ENCODE measurements around the gene UXT.
A peak's percentile ranks its signal among the peaks of the same experiment; 100 is the strongest.

The UXT gene

DNA sequence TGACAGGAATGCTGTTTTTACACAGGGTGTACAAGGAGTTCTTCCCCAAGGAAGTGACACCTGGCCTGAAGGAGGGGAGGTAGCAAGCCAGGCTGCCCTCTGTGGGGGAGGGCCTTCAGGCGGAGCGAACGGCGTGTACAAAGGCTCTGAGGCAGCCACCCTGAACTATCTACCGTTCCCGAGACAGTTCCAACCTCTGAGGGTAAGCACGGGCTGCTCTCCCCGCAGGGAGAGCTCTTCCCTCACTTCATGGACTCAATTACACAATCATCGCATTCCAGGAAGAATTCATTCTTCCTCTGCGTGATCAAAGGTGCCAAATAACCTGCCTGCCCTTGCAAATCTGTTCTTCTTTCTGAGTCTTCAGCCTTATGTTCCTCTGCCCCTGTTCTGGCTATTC lies 13.4 kb downstream of the UXT start:
- ATAC-seq, result no peak
- TF ChIP-seq, protein P1, sequence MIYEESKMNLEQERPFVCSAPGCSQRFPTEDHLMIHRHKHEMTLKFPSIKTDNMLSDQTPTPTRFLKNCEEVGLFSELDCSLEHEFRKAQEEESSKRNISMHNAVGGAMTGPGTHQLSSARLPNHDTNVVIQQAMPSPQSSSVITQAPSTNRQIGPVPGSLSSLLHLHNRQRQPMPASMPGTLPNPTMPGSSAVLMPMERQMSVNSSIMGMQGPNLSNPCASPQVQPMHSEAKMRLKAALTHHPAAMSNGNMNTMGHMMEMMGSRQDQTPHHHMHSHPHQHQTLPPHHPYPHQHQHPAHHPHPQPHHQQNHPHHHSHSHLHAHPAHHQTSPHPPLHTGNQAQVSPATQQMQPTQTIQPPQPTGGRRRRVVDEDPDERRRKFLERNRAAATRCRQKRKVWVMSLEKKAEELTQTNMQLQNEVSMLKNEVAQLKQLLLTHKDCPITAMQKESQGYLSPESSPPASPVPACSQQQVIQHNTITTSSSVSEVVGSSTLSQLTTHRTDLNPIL (CRISPR knock-in tag; IDR thresholded peaks at IDR 0.05; ENCODE audit: low read depth), result no peak
- TF ChIP-seq ZNF70 (CRISPR knock-in tag; IDR thresholded peaks at IDR 0.05) (no peak), ZC3H10 (CRISPR knock-in tag; IDR thresholded peaks at IDR 0.05) (no peak), ESRRG (CRISPR knock-in tag; IDR thresholded peaks at IDR 0.05) (no peak), TCF4 (CRISPR knock-in tag; IDR thresholded peaks at IDR 0.05; ENCODE audit: borderline replicate concordance) (no peak), GLIS3 (CRISPR knock-in tag; IDR thresholded peaks at IDR 0.05) (no peak), SNAI2 (CRISPR knock-in tag; IDR thresholded peaks at IDR 0.05) (no peak), ISL1 (CRISPR knock-in tag; IDR thresholded peaks at IDR 0.05) (no peak), ARNTL (CRISPR knock-in tag; IDR thresholded peaks at IDR 0.05; ENCODE audit: borderline replicate concordance, low read depth) (no peak), ZFP30 (CRISPR knock-in tag; IDR thresholded peaks at IDR 0.05) (no peak), OSR1 (CRISPR knock-in tag; IDR thresholded peaks at IDR 0.05) (no peak), ZFP3 (CRISPR knock-in tag; IDR thresholded peaks at IDR 0.05) (no peak)
- TF ChIP-seq, protein P2, sequence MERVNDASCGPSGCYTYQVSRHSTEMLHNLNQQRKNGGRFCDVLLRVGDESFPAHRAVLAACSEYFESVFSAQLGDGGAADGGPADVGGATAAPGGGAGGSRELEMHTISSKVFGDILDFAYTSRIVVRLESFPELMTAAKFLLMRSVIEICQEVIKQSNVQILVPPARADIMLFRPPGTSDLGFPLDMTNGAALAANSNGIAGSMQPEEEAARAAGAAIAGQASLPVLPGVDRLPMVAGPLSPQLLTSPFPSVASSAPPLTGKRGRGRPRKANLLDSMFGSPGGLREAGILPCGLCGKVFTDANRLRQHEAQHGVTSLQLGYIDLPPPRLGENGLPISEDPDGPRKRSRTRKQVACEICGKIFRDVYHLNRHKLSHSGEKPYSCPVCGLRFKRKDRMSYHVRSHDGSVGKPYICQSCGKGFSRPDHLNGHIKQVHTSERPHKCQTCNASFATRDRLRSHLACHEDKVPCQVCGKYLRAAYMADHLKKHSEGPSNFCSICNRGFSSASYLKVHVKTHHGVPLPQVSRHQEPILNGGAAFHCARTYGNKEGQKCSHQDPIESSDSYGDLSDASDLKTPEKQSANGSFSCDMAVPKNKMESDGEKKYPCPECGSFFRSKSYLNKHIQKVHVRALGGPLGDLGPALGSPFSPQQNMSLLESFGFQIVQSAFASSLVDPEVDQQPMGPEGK (CRISPR knock-in tag; IDR thresholded peaks at IDR 0.05; ENCODE audit: borderline replicate concordance), result no peak
- TF ChIP-seq, protein P3, sequence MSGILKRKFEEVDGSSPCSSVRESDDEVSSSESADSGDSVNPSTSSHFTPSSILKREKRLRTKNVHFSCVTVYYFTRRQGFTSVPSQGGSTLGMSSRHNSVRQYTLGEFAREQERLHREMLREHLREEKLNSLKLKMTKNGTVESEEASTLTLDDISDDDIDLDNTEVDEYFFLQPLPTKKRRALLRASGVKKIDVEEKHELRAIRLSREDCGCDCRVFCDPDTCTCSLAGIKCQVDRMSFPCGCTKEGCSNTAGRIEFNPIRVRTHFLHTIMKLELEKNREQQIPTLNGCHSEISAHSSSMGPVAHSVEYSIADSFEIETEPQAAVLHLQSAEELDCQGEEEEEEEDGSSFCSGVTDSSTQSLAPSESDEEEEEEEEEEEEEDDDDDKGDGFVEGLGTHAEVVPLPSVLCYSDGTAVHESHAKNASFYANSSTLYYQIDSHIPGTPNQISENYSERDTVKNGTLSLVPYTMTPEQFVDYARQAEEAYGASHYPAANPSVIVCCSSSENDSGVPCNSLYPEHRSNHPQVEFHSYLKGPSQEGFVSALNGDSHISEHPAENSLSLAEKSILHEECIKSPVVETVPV (CRISPR knock-in tag; IDR thresholded peaks at IDR 0.05), result no peak

DNA sequence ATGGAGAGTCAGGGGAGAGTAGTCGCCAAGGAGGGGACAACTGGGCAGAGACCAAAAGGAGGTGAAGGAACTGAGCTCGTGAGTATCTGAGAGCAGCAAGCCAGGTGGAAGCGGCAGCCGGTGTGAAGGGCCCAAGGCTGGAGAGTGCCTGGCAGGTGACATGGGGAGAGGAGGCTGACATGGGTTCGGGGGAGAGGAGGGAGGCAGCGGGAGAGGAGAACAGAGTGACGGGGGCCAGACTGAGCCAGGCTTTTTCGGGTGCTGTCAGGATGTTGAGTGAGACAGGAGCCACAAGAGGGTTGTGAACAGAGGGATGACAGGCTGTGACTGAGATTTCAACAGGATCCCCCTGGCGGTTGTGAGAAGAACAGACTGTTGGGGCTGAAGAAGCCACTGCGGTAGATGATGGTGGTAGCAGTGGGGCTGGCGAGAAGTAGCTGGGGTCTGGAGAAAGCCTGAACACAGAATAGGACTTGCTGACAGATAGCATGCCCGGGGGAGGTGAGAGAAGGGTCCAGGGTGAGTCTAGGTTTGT lies 14.4 kb downstream of the UXT start:
- peak; percentile 91 for ATAC-seq
- TF ChIP-seq RARB (CRISPR knock-in tag; IDR thresholded peaks at IDR 0.05), result no peak
- no peak for TF ChIP-seq BACH2 (CRISPR knock-in tag; IDR thresholded peaks at IDR 0.05; ENCODE audit: borderline replicate concordance)
- no peak for TF ChIP-seq TOX (CRISPR knock-in tag; IDR thresholded peaks at IDR 0.05; ENCODE audit: borderline replicate concordance)

DNA sequence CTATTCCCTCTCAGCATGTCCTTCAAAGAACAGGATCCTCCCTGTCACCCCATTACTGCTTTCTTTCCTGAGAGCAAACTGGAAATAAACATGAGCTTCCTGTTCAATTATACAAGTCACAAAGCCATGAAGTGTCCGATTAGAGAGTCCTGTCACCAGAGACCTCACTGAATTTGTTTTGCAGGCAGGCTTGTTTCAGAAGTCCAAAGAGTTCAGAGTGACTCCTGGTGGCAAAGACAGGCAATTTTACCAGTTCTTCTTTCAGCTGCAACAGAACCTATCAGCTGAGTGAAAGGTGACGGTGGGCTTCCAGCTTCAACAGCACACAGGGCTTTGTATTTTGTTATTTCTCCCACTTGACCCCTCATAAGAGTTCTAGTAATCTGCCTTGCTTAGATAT lies 15.1 kb downstream of the UXT start:
- ATAC-seq, result peak; percentile 76
- no peak for TF ChIP-seq ZNF565 (CRISPR knock-in tag; conservative IDR thresholded peaks at IDR 0.05; ENCODE audit: low read depth)
- no peak for TF ChIP-seq ZFP30 (CRISPR knock-in tag; IDR thresholded peaks at IDR 0.05)
- TF ChIP-seq, protein P2 (CRISPR knock-in tag; IDR thresholded peaks at IDR 0.05; ENCODE audit: borderline replicate concordance), result no peak
- TF ChIP-seq SNAI2 (CRISPR knock-in tag; IDR thresholded peaks at IDR 0.05), result no peak
- no peak for TF ChIP-seq ARNTL (CRISPR knock-in tag; IDR thresholded peaks at IDR 0.05; ENCODE audit: borderline replicate concordance, low read depth)
- TF ChIP-seq, protein P4, sequence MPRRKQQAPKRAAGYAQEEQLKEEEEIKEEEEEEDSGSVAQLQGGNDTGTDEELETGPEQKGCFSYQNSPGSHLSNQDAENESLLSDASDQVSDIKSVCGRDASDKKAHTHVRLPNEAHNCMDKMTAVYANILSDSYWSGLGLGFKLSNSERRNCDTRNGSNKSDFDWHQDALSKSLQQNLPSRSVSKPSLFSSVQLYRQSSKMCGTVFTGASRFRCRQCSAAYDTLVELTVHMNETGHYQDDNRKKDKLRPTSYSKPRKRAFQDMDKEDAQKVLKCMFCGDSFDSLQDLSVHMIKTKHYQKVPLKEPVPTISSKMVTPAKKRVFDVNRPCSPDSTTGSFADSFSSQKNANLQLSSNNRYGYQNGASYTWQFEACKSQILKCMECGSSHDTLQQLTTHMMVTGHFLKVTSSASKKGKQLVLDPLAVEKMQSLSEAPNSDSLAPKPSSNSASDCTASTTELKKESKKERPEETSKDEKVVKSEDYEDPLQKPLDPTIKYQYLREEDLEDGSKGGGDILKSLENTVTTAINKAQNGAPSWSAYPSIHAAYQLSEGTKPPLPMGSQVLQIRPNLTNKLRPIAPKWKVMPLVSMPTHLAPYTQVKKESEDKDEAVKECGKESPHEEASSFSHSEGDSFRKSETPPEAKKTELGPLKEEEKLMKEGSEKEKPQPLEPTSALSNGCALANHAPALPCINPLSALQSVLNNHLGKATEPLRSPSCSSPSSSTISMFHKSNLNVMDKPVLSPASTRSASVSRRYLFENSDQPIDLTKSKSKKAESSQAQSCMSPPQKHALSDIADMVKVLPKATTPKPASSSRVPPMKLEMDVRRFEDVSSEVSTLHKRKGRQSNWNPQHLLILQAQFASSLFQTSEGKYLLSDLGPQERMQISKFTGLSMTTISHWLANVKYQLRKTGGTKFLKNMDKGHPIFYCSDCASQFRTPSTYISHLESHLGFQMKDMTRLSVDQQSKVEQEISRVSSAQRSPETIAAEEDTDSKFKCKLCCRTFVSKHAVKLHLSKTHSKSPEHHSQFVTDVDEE (CRISPR knock-in tag; IDR thresholded peaks at IDR 0.05), result no peak
- no peak for TF ChIP-seq ESRRG (CRISPR knock-in tag; IDR thresholded peaks at IDR 0.05)
- no peak for TF ChIP-seq ZFP3 (CRISPR knock-in tag; IDR thresholded peaks at IDR 0.05)
- no peak for TF ChIP-seq GLIS3 (CRISPR knock-in tag; IDR thresholded peaks at IDR 0.05)
- no peak for TF ChIP-seq RARB (CRISPR knock-in tag; IDR thresholded peaks at IDR 0.05)
- no peak for TF ChIP-seq ZNF70 (CRISPR knock-in tag; IDR thresholded peaks at IDR 0.05)
- no peak for TF ChIP-seq BACH2 (CRISPR knock-in tag; IDR thresholded peaks at IDR 0.05; ENCODE audit: borderline replicate concordance)
